ENCODE measurements around the gene GPBP1L1. TPM values are rescaled to one million over a fixed set of nuclear protein-coding genes. Genes with fewer than 3 reads are reported as not detected.

GPBP1L1 gene
- total RNA-seq, 1 donor from 2014 or later: 147 TPM

GRCh38 chr1:45643321-45643720, 43.0 kb downstream of the GPBP1L1 start:
- H3K36me3 ChIP-seq (ENCODE audit: control insufficient read depth, insufficient read depth, low read length): peaks cover 10% of the 10 kb centered on the region
- no peak overlapping the region for H3K4me3 ChIP-seq (ENCODE audit: low read depth, low read length)
- no peak for TF ChIP-seq CTCF (IDR thresholded peaks at IDR 0.05; ENCODE audit: insufficient read depth, low read length, severe bottlenecking)
- no peaks in the 10 kb centered on the region for H3K27me3 ChIP-seq (ENCODE audit: control insufficient read depth, insufficient read depth, low read length)
- no peak for FAIRE-seq
- DNase-seq (ENCODE audit: low read depth): no peak

- TF ChIP-seq CTCF (IDR thresholded peaks at IDR 0.05; ENCODE audit: insufficient read depth, low read length, severe bottlenecking): no peak
- Histone ChIP-seq H3K27me3 (ENCODE audit: control insufficient read depth, insufficient read depth, low read length) (no peaks in the 10 kb centered on the region), H3K4me3 (ENCODE audit: low read depth, low read length) (no peak overlapping the region), H3K36me3 (ENCODE audit: control insufficient read depth, insufficient read depth, low read length) (peaks cover 9% of the 10 kb centered on the region)
- FAIRE-seq (no peak), DNase-seq (ENCODE audit: low read depth) (no peak)
These were observed 46.0 kb downstream of the GPBP1L1 start for GRCh38 chr1:45640293-45640692.

GRCh38 chr1:45635211-45635610, 51.1 kb downstream of the GPBP1L1 start:
- Histone ChIP-seq H3K27me3 (ENCODE audit: control insufficient read depth, insufficient read depth, low read length) (no peaks in the 10 kb centered on the region), H3K36me3 (ENCODE audit: control insufficient read depth, insufficient read depth, low read length) (peaks cover 12% of the 10 kb centered on the region), H3K4me3 (ENCODE audit: low read depth, low read length) (no peak overlapping the region)
- no peak for TF ChIP-seq CTCF (IDR thresholded peaks at IDR 0.05; ENCODE audit: insufficient read depth, low read length, severe bottlenecking)
- FAIRE-seq (no peak), DNase-seq (ENCODE audit: low read depth) (no peak)

GRCh38 chr1:45630429-45630828, 55.9 kb downstream of the GPBP1L1 start:
- DNase-seq (ENCODE audit: low read depth) (no peak), FAIRE-seq (no peak)
- peaks cover 21% of the 10 kb centered on the region for H3K36me3 ChIP-seq (ENCODE audit: control insufficient read depth, insufficient read depth, low read length)
- no peak for TF ChIP-seq CTCF (IDR thresholded peaks at IDR 0.05; ENCODE audit: insufficient read depth, low read length, severe bottlenecking)
- no peak overlapping the region for H3K4me3 ChIP-seq (ENCODE audit: low read depth, low read length)
- no peaks in the 10 kb centered on the region for H3K27me3 ChIP-seq (ENCODE audit: control insufficient read depth, insufficient read depth, low read length)

GRCh38 chr1:45629035-45629434, 57.3 kb downstream of the GPBP1L1 start:
- DNase-seq (ENCODE audit: low read depth) (no peak), FAIRE-seq (no peak)
- TF ChIP-seq CTCF (IDR thresholded peaks at IDR 0.05; ENCODE audit: insufficient read depth, low read length, severe bottlenecking): no peak
- Histone ChIP-seq H3K27me3 (ENCODE audit: control insufficient read depth, insufficient read depth, low read length) (no peaks in the 10 kb centered on the region), H3K36me3 (ENCODE audit: control insufficient read depth, insufficient read depth, low read length) (peaks cover 21% of the 10 kb centered on the region), H3K4me3 (ENCODE audit: low read depth, low read length) (no peak overlapping the region)

- no peak for TF ChIP-seq CTCF (IDR thresholded peaks at IDR 0.05; ENCODE audit: insufficient read depth, low read length, severe bottlenecking)
- no peaks in the 10 kb centered on the region for H3K27me3 ChIP-seq (ENCODE audit: control insufficient read depth, insufficient read depth, low read length)
- FAIRE-seq (peak; percentile 40), DNase-seq (ENCODE audit: low read depth) (peak; percentile 10)
- H3K36me3 ChIP-seq (ENCODE audit: control insufficient read depth, insufficient read depth, low read length): peaks cover 9% of the 10 kb centered on the region
- H3K4me3 ChIP-seq (ENCODE audit: low read depth, low read length): no peak within 1 kb of the TSS
These were observed 62.4 kb downstream of the GPBP1L1 start, which contains the start of gene CCDC17 for GRCh38 chr1:45623972-45624371. CCDC17 (minus strand) TSS chr1:45624054; CDS start chr1:45623909, 145 bp downstream.
